GM21423 (cell line): ENCODE results near the gene APLNR.

Source experiments
- ATAC-seq: cut with Tn5 transposase; IDR thresholded peaks from one replicate; pipeline ENCODE4 v1.9.1; 2021; ENCODE audit warnings: mild to moderate bottlenecking, moderate library complexity; ENCODE audit not compliant: unreplicated experiment

Gene APLNR

GRCh38 chr11:57219021-57219627 lies 17.9 kb downstream of the APLNR start:
- ATAC-seq = no peak

GRCh38 chr11:57217053-57217452 lies 20.0 kb downstream of the APLNR start:
- ATAC-seq = no peak

GRCh38 chr11:57216463-57216862 lies 20.6 kb downstream of the APLNR start:
- ATAC-seq = no peak

GRCh38 chr11:57214494-57214893 lies 22.6 kb downstream of the APLNR start:
- ATAC-seq = no peak

GRCh38 chr11:57214098-57214417 lies 23.0 kb downstream of the APLNR start:
- no peak for ATAC-seq

- ATAC-seq = no peak
These were observed 23.5 kb downstream of the APLNR start for GRCh38 chr11:57213342-57214097.

- ATAC-seq = no peak
These were observed 26.3 kb downstream of the APLNR start for GRCh38 chr11:57210781-57211180.

- no peak for ATAC-seq
These were observed 29.9 kb downstream of the APLNR start for GRCh38 chr11:57207168-57207567.

- ATAC-seq = no peak
These were observed 31.9 kb downstream of the APLNR start for GRCh38 chr11:57205041-57205641.

GRCh38 chr11:57203882-57204480 lies 33.1 kb downstream of the APLNR start:
- no peak for ATAC-seq

GRCh38 chr11:57203359-57203758 lies 33.7 kb downstream of the APLNR start:
- ATAC-seq = no peak

GRCh38 chr11:57202281-57202680 lies 34.8 kb downstream of the APLNR start:
- ATAC-seq = no peak

- no peak for ATAC-seq
These were observed 36.1 kb downstream of the APLNR start for GRCh38 chr11:57200917-57201316.

- no peak for ATAC-seq
These were observed 37.7 kb downstream of the APLNR start for GRCh38 chr11:57199330-57199729.

- ATAC-seq = no peak
These were observed 39.3 kb downstream of the APLNR start for GRCh38 chr11:57197762-57198161.

GRCh38 chr11:57196596-57196995 lies 40.5 kb downstream of the APLNR start:
- ATAC-seq = no peak

GRCh38 chr11:57192316-57192715 lies 44.7 kb downstream of the APLNR start:
- no peak for ATAC-seq

GRCh38 chr11:57191311-57192219 lies 45.5 kb downstream of the APLNR start:
- no peak for ATAC-seq

GRCh38 chr11:57190548-57190947 lies 46.5 kb downstream of the APLNR start:
- ATAC-seq = no peak
